H1 (cell line): ENCODE results near the gene RPS6KC1. TPM values are rescaled to one million over a fixed set of nuclear protein-coding genes. Genes with fewer than 3 reads are reported as not detected.

Source experiments
- CTCF ChIA-PET: fragments of 300-600 bp; sonication (Branson Sonifier 250); formaldehyde crosslinking; loops from one replicate; lab custom pipeline; 2021; ENCODE audit not compliant: partially characterized antibody; lab: Charles Lee
- POLR2A ChIA-PET: fragments of 300-600 bp; sonication (Branson Sonifier 250); formaldehyde crosslinking; loops from one replicate; lab custom pipeline; 2021; ENCODE audit warnings: inconsistent platforms; ENCODE audit not compliant: partially characterized antibody; lab: Charles Lee
- DNase-seq, 2 experiments: peaks; one replicate each; pipeline versions ENCODE4 v3.0.0 to v3.0.0-alpha.2; 2010 to 2022; ENCODE audit warnings: low spot score in 2 of 2, low read depth in 1 of 2, mixed read lengths in 1 of 2
- FAIRE-seq: peaks from 2 replicates; lab custom pipeline; 2011; peaks lifted over from hg19 to GRCh38; lab: Jason Lieb, UNC
- H2AFZ ChIP-seq: 2 replicates; pipeline ENCODE4 v1.8.1; 2012; ENCODE audit warnings: low read length, inconsistent platforms
- H2AK5ac ChIP-seq: 2 replicates; pipeline ENCODE4 v1.6.1; 2013; ENCODE audit warnings: low read depth, low read length
- H2BK120ac ChIP-seq: replicated peaks from 2 replicates; pipeline ENCODE3; 2013; ENCODE audit warnings: low read depth, low read length, inconsistent platforms
- H2BK12ac ChIP-seq: 2 replicates; pipeline ENCODE4 v1.6.1; 2013; ENCODE audit warnings: low read depth, low read length
- H2BK15ac ChIP-seq: 2 replicates; pipeline ENCODE4 v1.6.1; 2013; ENCODE audit warnings: low read length
- H2BK20ac ChIP-seq: 2 replicates; pipeline ENCODE4 v1.6.1; 2013; ENCODE audit warnings: low read length
- H2BK5ac ChIP-seq: 2 replicates; pipeline ENCODE4 v1.6.1; 2013; ENCODE audit warnings: low read depth, low read length
- H3K14ac ChIP-seq: 2 replicates; pipeline ENCODE4 v1.6.1; 2013; ENCODE audit warnings: inconsistent platforms; ENCODE audit not compliant: insufficient read length
- H3K18ac ChIP-seq: 2 replicates; pipeline ENCODE4 v1.6.1; 2013; ENCODE audit warnings: low read length; ENCODE audit errors: extremely low read depth
- H3K23ac ChIP-seq: 2 replicates; pipeline ENCODE4 v1.6.1; 2013; ENCODE audit warnings: inconsistent platforms; ENCODE audit not compliant: insufficient read length
- H3K23me2 ChIP-seq: 2 replicates; pipeline ENCODE4 v1.6.1; 2013; ENCODE audit warnings: low read depth, low read length
- H3K27ac ChIP-seq: 2 replicates; pipeline ENCODE4 v1.6.1; 2011; ENCODE audit warnings: low read depth, low read length, inconsistent platforms
- H3K27me3 ChIP-seq, 4 experiments: replicated peaks in 1 of 4; 1 replicate in 1 of 4; 2 replicates in 3 of 4; pipeline versions ENCODE4 v1.6.1 to v1.8.1; 2011 to 2013; ENCODE audit warnings: low read length in 3 of 4, mild to moderate bottlenecking in 3 of 4, inconsistent platforms in 2 of 4, mixed read lengths in 2 of 4, moderate library complexity in 1 of 4; ENCODE audit not compliant: control insufficient read depth in 3 of 4, insufficient read depth in 3 of 4; ENCODE audit errors: extremely low read depth in 1 of 4
- H3K36me3 ChIP-seq, 4 experiments: 2 replicates each; pipeline versions ENCODE4 v1.6.1 to v1.8.1; 2011 to 2013; ENCODE audit warnings: mild to moderate bottlenecking in 4 of 4, low read length in 3 of 4, moderate library complexity in 2 of 4, control low read depth in 1 of 4, inconsistent platforms in 1 of 4; ENCODE audit not compliant: insufficient read depth in 4 of 4, control insufficient read depth in 2 of 4
- H3K4ac ChIP-seq: replicated peaks from 2 replicates; pipeline ENCODE3; 2013; ENCODE audit warnings: low read length, low read depth, mixed read lengths, inconsistent platforms; ENCODE audit not compliant: insufficient read length
- H3K4me1 ChIP-seq, 4 experiments: replicated peaks in 1 of 4; 1 replicate in 1 of 4; 2 replicates in 3 of 4; pipeline versions ENCODE4 v1.6.1 to v1.8.1; 2011 to 2013; ENCODE audit warnings: low read length in 3 of 4, inconsistent platforms in 2 of 4, mixed read lengths in 1 of 4; ENCODE audit not compliant: insufficient read depth in 4 of 4, control insufficient read depth in 3 of 4
- H3K4me2 ChIP-seq, 2 experiments: 2 replicates each; pipeline versions ENCODE4 v1.6.1 to v1.8.1; 2011 to 2013; ENCODE audit warnings: low read depth in 2 of 2, low read length in 2 of 2, control low read depth in 1 of 2, inconsistent platforms in 1 of 2, mild to moderate bottlenecking in 1 of 2; ENCODE audit not compliant: insufficient read depth in 1 of 2
- H3K4me3 ChIP-seq, 4 experiments: fragments of 200-600, 300-600 bp in 1 of 4; sonication (generic), shearing (Covaris generic), sonication (Bioruptor Twin) in 1 of 4; 2 replicates each; pipeline versions ENCODE4 v1.5.1 to v1.8.1; 2011 to 2016; ENCODE audit warnings: low read length in 4 of 4, low read depth in 3 of 4, control low read depth in 2 of 4, inconsistent platforms in 2 of 4, mild to moderate bottlenecking in 2 of 4, mixed read lengths in 1 of 4, moderate library complexity in 1 of 4; ENCODE audit not compliant: insufficient read depth in 2 of 4; ENCODE audit errors: extremely low read depth in 1 of 4
- H3K56ac ChIP-seq: replicated peaks from 2 replicates; pipeline ENCODE3; 2013; ENCODE audit warnings: low read depth, mild to moderate bottlenecking, mixed read lengths, low read length, inconsistent platforms; ENCODE audit not compliant: insufficient read length
- H3K79me1 ChIP-seq: 2 replicates; pipeline ENCODE4 v1.6.1; 2013; ENCODE audit warnings: low read depth, low read length, control low read depth
- H3K79me2 ChIP-seq, 2 experiments: 2 replicates each; pipeline versions ENCODE4 v1.6.1 to v1.8.1; 2012 to 2013; ENCODE audit warnings: low read length in 2 of 2, mild to moderate bottlenecking in 2 of 2, inconsistent platforms in 1 of 2; ENCODE audit not compliant: insufficient read depth in 2 of 2, control insufficient read depth in 1 of 2
- H3K9ac ChIP-seq, 4 experiments: replicated peaks in 1 of 4; 1 replicate in 1 of 4; 2 replicates in 3 of 4; pipeline versions ENCODE4 v1.6.1 to v1.8.1; 2011 to 2013; ENCODE audit warnings: low read depth in 3 of 4, low read length in 3 of 4, control low read depth in 2 of 4, mild to moderate bottlenecking in 2 of 4, moderate library complexity in 2 of 4, inconsistent platforms in 1 of 4; ENCODE audit errors: extremely low read depth in 1 of 4
- H3K9me3 ChIP-seq, 2 experiments: 2 replicates each; pipeline versions ENCODE4 v1.6.1 to v1.8.1; 2012 to 2013; ENCODE audit warnings: mild to moderate bottlenecking in 2 of 2, moderate library complexity in 2 of 2, control low read depth in 1 of 2, inconsistent platforms in 1 of 2, low read depth in 1 of 2, low read length in 1 of 2, mixed read lengths in 1 of 2; ENCODE audit not compliant: insufficient read depth in 2 of 2
- H4K20me1 ChIP-seq, 2 experiments: replicated peaks in 1 of 2; 2 replicates each; pipeline versions ENCODE3 to v1.8.1; 2011 to 2013; ENCODE audit warnings: inconsistent platforms in 2 of 2, low read length in 2 of 2, mild to moderate bottlenecking in 1 of 2; ENCODE audit not compliant: insufficient read depth in 2 of 2, control insufficient read depth in 1 of 2
- H4K5ac ChIP-seq: 2 replicates; pipeline ENCODE4 v1.6.1; 2013; ENCODE audit warnings: low read length, low read depth, mixed read lengths, inconsistent platforms; ENCODE audit not compliant: insufficient read length
- H4K8ac ChIP-seq: 2 replicates; pipeline ENCODE4 v1.8.0; 2013; ENCODE audit warnings: mild to moderate bottlenecking, moderate library complexity, low read length, inconsistent platforms; ENCODE audit not compliant: insufficient read depth; ENCODE audit errors: extremely low read depth
- H4K91ac ChIP-seq: replicated peaks from 2 replicates; pipeline ENCODE3; 2013; ENCODE audit warnings: low read length, mixed read lengths, inconsistent platforms; ENCODE audit not compliant: insufficient read length
- BRCA1 ChIP-seq: IDR thresholded peaks from 2 replicates; pipeline ENCODE4 v1.6.1; 2012; ENCODE audit warnings: low read depth, low read length, improper control_type of control experiment
- CBX5 ChIP-seq: fragments of 300-800, 300-1000 bp; sonication (generic); IDR thresholded peaks from 2 replicates; pipeline ENCODE4 v1.7.1; 2016; ENCODE audit warnings: antibody characterized with exemption, low read length, low read depth
- CBX8 ChIP-seq: fragments of 300-800, 300-1000 bp; sonication (generic); IDR thresholded peaks from 2 replicates; pipeline ENCODE4 v1.7.1; 2016; ENCODE audit warnings: low read depth, low read length, borderline replicate concordance
- EGR1 ChIP-seq: IDR thresholded peaks from 2 replicates; pipeline ENCODE4 v1.6.1; 2011; ENCODE audit warnings: low read depth, low read length, borderline replicate concordance
- EP300 ChIP-seq, 2 experiments: IDR thresholded peaks; 1 replicate in 1 of 2; 2 replicates in 1 of 2; pipeline ENCODE4 v1.6.1; 2011 to 2012; ENCODE audit warnings: low read depth in 2 of 2, low read length in 2 of 2, mild to moderate bottlenecking in 2 of 2, borderline replicate concordance in 1 of 2, inconsistent platforms in 1 of 2, moderate library complexity in 1 of 2
- GABPA ChIP-seq: IDR thresholded peaks from 2 replicates; pipeline ENCODE4 v1.6.1; 2011; ENCODE audit warnings: mild to moderate bottlenecking, low read length, moderate library complexity, borderline replicate concordance; ENCODE audit not compliant: insufficient read depth
- GTF2F1 ChIP-seq: IDR thresholded peaks from 2 replicates; pipeline ENCODE4 v1.6.1; 2012; ENCODE audit warnings: low read depth, low read length, improper control_type of control experiment, borderline replicate concordance
- JUN ChIP-seq: IDR thresholded peaks from 2 replicates; pipeline ENCODE4 v1.6.1; 2011; ENCODE audit warnings: low read depth, mild to moderate bottlenecking, improper control_type of control experiment, low read length
- KDM5A ChIP-seq: fragments of 200-600 bp; IDR thresholded peaks from 2 replicates; pipeline ENCODE4 v1.7.1; 2012; ENCODE audit warnings: mild to moderate bottlenecking, low read length, inconsistent platforms, mixed read lengths
- MAFK ChIP-seq: IDR thresholded peaks from 2 replicates; pipeline ENCODE4 v1.6.1; 2012; ENCODE audit warnings: low read depth, mild to moderate bottlenecking, improper control_type of control experiment, low read length
- SAP30 ChIP-seq: fragments of 300-600 bp; sonication (generic); IDR thresholded peaks from 2 replicates; pipeline ENCODE4 v1.7.1; 2012; ENCODE audit warnings: low read length, moderate library complexity, mild to moderate bottlenecking, inconsistent platforms; ENCODE audit not compliant: insufficient read depth, insufficient replicate concordance
- SIX5 ChIP-seq: IDR thresholded peaks from 2 replicates; pipeline ENCODE4 v1.6.1; 2011; ENCODE audit warnings: mild to moderate bottlenecking, low read depth, low read length
- SP2 ChIP-seq: IDR thresholded peaks from 2 replicates; pipeline ENCODE4 v1.6.1; 2012; ENCODE audit warnings: mild to moderate bottlenecking, low read length, inconsistent platforms
- SRF ChIP-seq: IDR thresholded peaks from 2 replicates; pipeline ENCODE4 v1.6.1; 2011; ENCODE audit warnings: mild to moderate bottlenecking, low read depth, low read length, moderate library complexity
- TAF7 ChIP-seq: optimal IDR thresholded peaks from 2 replicates; pipeline ENCODE3; 2011; ENCODE audit warnings: low read depth, mild to moderate bottlenecking, inconsistent platforms, low read length, moderate library complexity, borderline replicate concordance
- WGBS, 2 experiments: shearing (Covaris generic) in 1 of 2; methylation state at CpG; one replicate each; pipeline versions ENCODE4 v1.1.6 to v1.1.7; 2013 to 2015; ENCODE audit warnings: low lambda C conversion rate in 2 of 2, mixed read lengths in 2 of 2, inconsistent platforms in 1 of 2, low coverage in 1 of 2, missing lambda C conversion rate in 1 of 2; ENCODE audit not compliant: insufficient replicate concordance in 2 of 2, insufficient coverage in 1 of 2, insufficient read length in 1 of 2; ENCODE audit errors: extremely low coverage in 1 of 2, missing lambda C conversion rate in 1 of 2; 5-methylcytosine and 5-hydroxymethylcytosine counted together
- polyA plus RNA-seq, 7 experiments: library from polyadenylated mRNA; depleted of rRNA in 3 of 7; stranded (reverse) in 5 of 7; unstranded in 2 of 7; fragments of >200 nt in 5 of 7; fragments of 200-250 nt in 2 of 7; gene quantifications; 1 replicate in 5 of 7; 2 replicates in 1 of 7; 4 replicates in 1 of 7; pipeline versions ENCODE4 v1.2.1 to v1.2.3, GENCODE V29; 2011 to 2013; ENCODE audit warnings: missing spikeins in 2 of 7, mixed read lengths in 2 of 7
- total RNA-seq: library from RNA; stranded (reverse); fragmentation: NEBNext Ultra II Directional; extraction: Animal tissue kit (Norgen Biotek cat#: 25700); gene quantifications from 2 replicates; pipeline ENCODE4 v1.2.1, GENCODE V29; 2021

The RPS6KC1 gene
- total and polyA plus RNA-seq, 2 of the 8 experiments (the other 6 are each of a cell fraction or from before 2014, with no cell fraction given), result 4.9 to 17.6 TPM

- CTCF ChIA-PET, result interaction anchor here (1.1 to 1.4 kb wide), 3 partner anchors 27 to 938 kb away, joined by 3 to 6 read pairs (median 6); no protein-coding TSS in a partner anchor
- no peak overlapping the region for H3K4me2 ChIP-seq
- H3K27me3 ChIP-seq, result no peaks in the 10 kb centered on the region
- no peak overlapping the region for H2AFZ ChIP-seq
- TF ChIP-seq MAFK, result no peak
- no peak for TF ChIP-seq CBX8
- no peak for TF ChIP-seq JUN
- no peak for TF ChIP-seq SP2
- TF ChIP-seq BRCA1, result no peak
- no peak for TF ChIP-seq TAF7
- TF ChIP-seq SIX5, result no peak
- TF ChIP-seq SAP30, result no peak
- TF ChIP-seq SRF, result no peak
- TF ChIP-seq CBX5, result no peak
- no peak for TF ChIP-seq GTF2F1
- no peak for TF ChIP-seq EP300 (IDR thresholded peaks at IDR 0.05; ENCODE audit: borderline replicate concordance in 1 of 2, low read depth in 2 of 2, low read length in 2 of 2)
- TF ChIP-seq EGR1, result no peak
- TF ChIP-seq KDM5A, result no peak
- TF ChIP-seq GABPA, result no peak
- TF ChIP-seq, all 59 proteins: peak for 0
- Histone ChIP-seq H4K91ac (no peak overlapping the region), H3K4me3 (no peak overlapping the region), H3K4ac (no peak overlapping the region), H3K23me2 (no peaks in the 10 kb centered on the region; the same call in 1 of the 2 replicates), H3K23ac (no peak overlapping the region), H3K27ac (no peak overlapping the region), H2BK12ac (no peak overlapping the region), H3K56ac (no peak overlapping the region), H3K9ac (no peak overlapping the region), H3K18ac (no peak overlapping the region), H3K9me3 (no peaks in the 10 kb centered on the region), H2BK15ac (no peak overlapping the region), H4K8ac (no peak overlapping the region), H2BK20ac (no peak overlapping the region), H2AK5ac (no peak overlapping the region), H3K14ac (no peak overlapping the region), H3K79me1 (no peaks in the 10 kb centered on the region), H3K36me3 (no peaks in the 10 kb centered on the region; a peak in 1 of 8 replicates), H3K79me2 (no peaks in the 10 kb centered on the region), H4K5ac (no peak overlapping the region), H2BK120ac (no peak overlapping the region), H3K4me1 (peaks cover 0 to 6% (median under 1%) of the 10 kb centered on the region in 4 experiments; a peak in 3 of 7 replicates), H4K20me1 (no peaks in the 10 kb centered on the region), H2BK5ac (no peak overlapping the region)
- 95% methylated on average over 2 of the region's 2 CpGs; no CpG with 5 or more reads in 1 of the 2 experiments for WGBS, 2 experiments
- FAIRE-seq, result no peak
- no peak for DNase-seq
- POLR2A ChIA-PET, result no interaction called here
Measured at GRCh38 chr1:213276236-213276635, 225.2 kb downstream of the RPS6KC1 start.
